Transverse colon (tissue), 4 donors: Measurements from ENCODE around the gene SHISA7. TPM values are rescaled to one million over a fixed set of nuclear protein-coding genes. Genes with fewer than 3 reads are reported as not detected.
"Not testable (repeated sequence)": the region's sequence is repeated elsewhere in the genome, so short reads cannot be mapped to it uniquely, and the experiment has no call there.

Experiments used
- DNase-seq: peaks from one replicate; pipeline ENCODE4 v3.0.0-alpha.2; 2019
- H3K27ac ChIP-seq, 4 donors: fragments of 200-600 bp; sonication (generic); 2 replicates each; pipeline ENCODE4 v1.5.1; 2016 to 2018; ENCODE audit warnings: inconsistent platforms in 4 of 4
- H3K27me3 ChIP-seq: fragments of 200-600 bp; sonication (generic); 2 replicates; pipeline ENCODE4 v1.5.1; 2017; ENCODE audit warnings: inconsistent platforms
- H3K36me3 ChIP-seq, 4 donors: fragments of 200-600 bp; sonication (generic); 2 replicates each; pipeline ENCODE4 v1.5.1; 2017 to 2019; ENCODE audit warnings: inconsistent platforms in 4 of 4
- H3K4me1 ChIP-seq, 4 donors: fragments of 200-600 bp; sonication (generic); 2 replicates each; pipeline ENCODE4 v1.5.1; 2017 to 2020; ENCODE audit warnings: inconsistent platforms in 4 of 4
- H3K4me3 ChIP-seq, 4 donors: fragments of 200-600 bp; sonication (generic); 1 replicate in 1 of 4; 2 replicates in 3 of 4; pipeline versions ENCODE4 v1.5.1 to v1.6.1; 2017 to 2019; ENCODE audit warnings: inconsistent platforms in 4 of 4
- H3K9me3 ChIP-seq, 2 donors: fragments of 200-600 bp; sonication (generic); 2 replicates each; pipeline ENCODE4 v1.5.1; 2017 to 2019; ENCODE audit warnings: inconsistent platforms in 2 of 2
- EP300 ChIP-seq: sonication (generic); formaldehyde crosslinking; IDR thresholded peaks from one replicate; pipeline ENCODE4 v1.6.1; 2017; ENCODE audit warnings: antibody characterized with exemption, low read depth
- POLR2A ChIP-seq: fragments of 450-650 bp; IDR thresholded peaks from one replicate; pipeline ENCODE4 v1.6.1; 2016; ENCODE audit warnings: antibody characterized with exemption, mild to moderate bottlenecking, moderate library complexity
- POLR2AphosphoS5 ChIP-seq, 3 donors: sonication (generic); formaldehyde crosslinking; IDR thresholded peaks; one replicate each; pipeline ENCODE4 v1.6.1; 2016; ENCODE audit warnings: antibody characterized with exemption in 3 of 3
- WGBS, 2 donors: methylation state at CpG; one replicate each; pipeline ENCODE4 v1.1.5; 2018; ENCODE audit warnings: low coverage in 1 of 2; 5-methylcytosine and 5-hydroxymethylcytosine counted together
- in situ Hi-C, 4 donors: fragments of 200-750 bp; cut with MboI; loops; one replicate each; pipeline versions ENCODE4 v1.15.0 to v1.15.1; 2017; ENCODE audit warnings: low sequenced_read_pairs in 3 of 4, low pct_ligation_motif_present in 1 of 4, low pct_unique_long_range_greater_than_20kb in 1 of 4
- intact Hi-C: fragments of 100-400 bp; cut with DNase I; formaldehyde crosslinking; loops from one replicate; pipeline ENCODE4 v1.15.1; 2023; ENCODE audit warnings: low total_unique reads
- total RNA-seq, 4 donors: library from RNA; depleted of rRNA; stranded (reverse); fragments of >200 nt; gene quantifications; one replicate each; pipeline ENCODE4 v1.1.0, GENCODE V29; 2016
- TF ChIP-seq, protein P1 (sequence below), 5 experiments: fragments of 200-600 bp in 3 of 5; fragments of 450-650 bp in 2 of 5; sonication (generic) in 3 of 5; IDR thresholded peaks; 1 replicate in 2 of 5; 2 replicates in 3 of 5; pipeline ENCODE4 v1.5.1; 2016 to 2017; ENCODE audit warnings: antibody characterized with exemption in 5 of 5, inconsistent platforms in 3 of 5, mild to moderate bottlenecking in 2 of 5, moderate library complexity in 1 of 5

Gene SHISA7
- total RNA-seq, 4 donors from 2014 or later: 0.75 TPM; not detected in 3

DNA sequence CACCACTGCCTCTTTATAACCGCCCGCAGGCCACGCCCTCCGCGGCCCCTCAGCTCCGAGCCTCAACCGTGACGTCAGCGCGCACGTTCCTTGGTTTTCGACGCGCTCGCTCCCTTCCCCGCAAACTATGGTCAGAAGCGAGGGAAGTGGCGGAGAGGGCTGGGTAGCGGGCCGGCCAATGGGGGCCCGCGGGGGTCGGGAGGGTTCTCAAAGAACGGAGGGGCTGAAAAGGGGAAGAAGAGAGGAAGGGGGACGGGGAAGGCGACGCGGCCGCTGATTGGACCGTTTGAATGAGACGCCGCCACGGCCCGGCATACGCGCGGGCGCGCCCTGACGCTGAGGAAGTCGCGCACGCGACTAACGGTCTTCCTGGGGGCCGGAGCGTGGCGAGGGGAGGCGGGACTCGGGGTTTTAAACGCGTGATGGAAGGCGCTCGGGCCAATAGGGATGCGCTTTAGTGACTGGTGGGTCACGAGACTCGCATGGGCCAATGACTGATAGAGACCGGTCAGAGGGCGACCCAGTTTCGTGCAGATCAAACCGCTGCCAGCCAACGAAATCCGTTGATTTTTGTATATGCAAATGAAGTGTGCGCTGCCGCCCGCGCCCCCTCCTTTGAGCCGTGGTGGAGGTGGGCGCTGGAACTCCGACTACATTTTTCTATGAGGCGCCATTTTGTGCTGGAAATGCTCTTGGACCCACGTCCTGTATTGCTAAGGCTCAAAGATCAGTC, 35.1 kb downstream of the SHISA7 start:
- WGBS, 2 donors: 0% methylated on average over 58 of the region's 72 CpGs; no CpG with 5 or more reads in 1 of the 2 donors
- Histone ChIP-seq H3K27me3 (no peaks in the 10 kb centered on the region), H3K27ac (peak overlapping the region; percentile 97 to 100 (median 98)), H3K36me3 (peaks cover 0 to 6% (median 0%) of the 10 kb centered on the region in 4 donors), H3K4me1 (peaks cover 0 to 27% (median 21%) of the 10 kb centered on the region in 4 donors), H3K9me3 (no peaks in the 10 kb centered on the region), H3K4me3 (peak overlapping the region; percentile 97 to 100 (median 99))
- TF ChIP-seq POLR2A: peak; percentile 89
- TF ChIP-seq POLR2AphosphoS5 (IDR thresholded peaks at IDR 0.05): no peak
- no peak for TF ChIP-seq EP300
- TF ChIP-seq, protein P1, sequence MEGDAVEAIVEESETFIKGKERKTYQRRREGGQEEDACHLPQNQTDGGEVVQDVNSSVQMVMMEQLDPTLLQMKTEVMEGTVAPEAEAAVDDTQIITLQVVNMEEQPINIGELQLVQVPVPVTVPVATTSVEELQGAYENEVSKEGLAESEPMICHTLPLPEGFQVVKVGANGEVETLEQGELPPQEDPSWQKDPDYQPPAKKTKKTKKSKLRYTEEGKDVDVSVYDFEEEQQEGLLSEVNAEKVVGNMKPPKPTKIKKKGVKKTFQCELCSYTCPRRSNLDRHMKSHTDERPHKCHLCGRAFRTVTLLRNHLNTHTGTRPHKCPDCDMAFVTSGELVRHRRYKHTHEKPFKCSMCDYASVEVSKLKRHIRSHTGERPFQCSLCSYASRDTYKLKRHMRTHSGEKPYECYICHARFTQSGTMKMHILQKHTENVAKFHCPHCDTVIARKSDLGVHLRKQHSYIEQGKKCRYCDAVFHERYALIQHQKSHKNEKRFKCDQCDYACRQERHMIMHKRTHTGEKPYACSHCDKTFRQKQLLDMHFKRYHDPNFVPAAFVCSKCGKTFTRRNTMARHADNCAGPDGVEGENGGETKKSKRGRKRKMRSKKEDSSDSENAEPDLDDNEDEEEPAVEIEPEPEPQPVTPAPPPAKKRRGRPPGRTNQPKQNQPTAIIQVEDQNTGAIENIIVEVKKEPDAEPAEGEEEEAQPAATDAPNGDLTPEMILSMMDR (IDR thresholded peaks at IDR 0.05): no peak
- peak; percentile 98 for DNase-seq
- intact Hi-C loops: loop anchor here (2.0 kb wide), 1 partner anchor 67 kb away; no protein-coding TSS in a partner anchor
- in situ Hi-C loops: loop anchor here in 2 of 4 donors (25.0 kb wide), 1 partner anchor 121 kb away; the partner anchor contains the start of genes BRSK1 (in 2 of the 2) and HSPBP1 (in 2 of the 2)

DNA sequence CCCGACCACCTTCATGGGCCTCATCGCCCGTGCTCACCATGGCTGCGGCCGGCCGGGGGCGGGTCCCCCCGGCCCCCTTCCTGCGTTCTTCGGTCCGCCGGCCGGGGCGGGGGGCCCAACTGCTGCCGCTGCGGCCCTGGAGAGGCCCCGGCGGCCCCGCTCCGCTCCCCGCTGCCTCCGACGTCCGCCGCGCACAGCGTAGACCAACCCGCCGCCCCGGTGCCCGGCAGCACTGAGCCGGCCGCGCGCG, 35.6 kb downstream of the SHISA7 start, which contains the start of gene UBE2S:
Gene UBE2S (minus strand): TSS at position 239 of the 250 bp plus-strand sequence. CDS start 199 bp downstream, at position 40.
- H3K9me3 ChIP-seq, H3K36me3 ChIP-seq, H3K27me3 ChIP-seq, DNase-seq: not testable (repeated sequence)
- Histone ChIP-seq H3K27ac (peak within 1 kb of the TSS; percentile 97 to 100 (median 98)), H3K4me1 (peaks cover 0 to 27% (median 21%) of the 10 kb centered on the region in 4 donors), H3K4me3 (peak within 1 kb of the TSS; percentile 97 to 100 (median 99))
- in situ Hi-C loops: loop anchor here in 2 of 4 donors (25.0 kb wide), 1 partner anchor 120 kb away; the partner anchor contains the start of genes BRSK1 (in 2 of the 2) and HSPBP1 (in 2 of the 2)
- TF ChIP-seq POLR2AphosphoS5 (IDR thresholded peaks at IDR 0.05): peak; percentile 98 to 99 (median 99)
- intact Hi-C loops: loop anchor here (2.0 kb wide), 1 partner anchor 67 kb away; no protein-coding TSS in a partner anchor
- 3% methylated on average over 15 of the region's 36 CpGs; no CpG with 5 or more reads in 1 of the 2 donors for WGBS, 2 donors

GRCh38 chr19:55406826-55407549, 36.1 kb downstream of the SHISA7 start:
- in situ Hi-C loops: loop anchor here in 2 of 4 donors (25.0 kb wide), 1 partner anchor 120 kb away; the partner anchor contains the start of genes BRSK1 (in 2 of the 2) and HSPBP1 (in 2 of the 2)
- Histone ChIP-seq H3K36me3 (peaks cover 0 to 7% (median 0%) of the 10 kb centered on the region in 4 donors), H3K4me3 (peak overlapping the region; percentile 97 to 100 (median 99)), H3K4me1 (peaks cover 0 to 27% (median 21%) of the 10 kb centered on the region in 4 donors), H3K9me3 (no peaks in the 10 kb centered on the region), H3K27me3 (no peaks in the 10 kb centered on the region), H3K27ac (peak overlapping the region; percentile 97 to 100 (median 98))
- WGBS, 2 donors: 52 to 59% methylated on average over 10 to 12 of the region's 35 CpGs
- intact Hi-C loops: loop anchor here (2.0 kb wide), 1 partner anchor 66 kb away; no protein-coding TSS in a partner anchor
- TF ChIP-seq POLR2A (no peak), POLR2AphosphoS5 (IDR thresholded peaks at IDR 0.05) (no peak), EP300 (no peak)
- TF ChIP-seq, protein P1 (IDR thresholded peaks at IDR 0.05): no peak
- peak; percentile 51 for DNase-seq

- intact Hi-C loops: loop anchor here (2.0 kb wide), 1 partner anchor 65 kb away; no protein-coding TSS in a partner anchor
Observed at GRCh38 chr19:55406091-55406825, 36.8 kb downstream of the SHISA7 start.

More at GRCh38 chr19:55406091-55406825, 36.8 kb downstream of the SHISA7 start:
- no peak for DNase-seq
- Histone ChIP-seq H3K36me3 (peaks cover 0 to 11% (median 0%) of the 10 kb centered on the region in 4 donors), H3K27me3 (no peaks in the 10 kb centered on the region), H3K9me3 (no peaks in the 10 kb centered on the region), H3K4me1 (peaks cover 0 to 27% (median 21%) of the 10 kb centered on the region in 4 donors), H3K4me3 (peak overlapping the region in 3 of 4 donors; percentile 97 to 100 (median 99)), H3K27ac (peak overlapping the region in 3 of 4 donors; percentile 98 to 100 (median 99))
- WGBS, 2 donors: 79 to 83% methylated on average over 5 to 14 of the region's 14 CpGs
- in situ Hi-C loops: loop anchor here in 2 of 4 donors (25.0 kb wide), 1 partner anchor 119 kb away; the partner anchor contains the start of genes BRSK1 (in 2 of the 2) and HSPBP1 (in 2 of the 2)
- no peak for TF ChIP-seq POLR2AphosphoS5 (IDR thresholded peaks at IDR 0.05)
- TF ChIP-seq EP300: no peak
- TF ChIP-seq, protein P1 (IDR thresholded peaks at IDR 0.05): no peak
- no peak for TF ChIP-seq POLR2A
